ENCODE results near the gene SCG5.

- TF ChIP-seq EZH2 (IDR thresholded peaks at IDR 0.05; ENCODE audit: borderline replicate concordance, low read depth, low read length, severe bottlenecking), result no peak
- no peak for TF ChIP-seq CTCF (IDR thresholded peaks at IDR 0.05; ENCODE audit: extremely low read depth in 1 of 2, insufficient read depth in 1 of 2, low read depth in 1 of 2, low read length in 2 of 2)
- TF ChIP-seq POLR2A (IDR thresholded peaks at IDR 0.05; ENCODE audit: low read depth, low read length), result no peak
- TF ChIP-seq POLR2AphosphoS5 (IDR thresholded peaks at IDR 0.05; ENCODE audit: insufficient read depth, low read depth, low read length), result no peak
- TF ChIP-seq FOS (IDR thresholded peaks at IDR 0.05; ENCODE audit: borderline replicate concordance, insufficient read depth, low read length), result no peak
- no peak for TF ChIP-seq MYC (IDR thresholded peaks at IDR 0.05; ENCODE audit: low read depth, low read length)
- no peak for TF ChIP-seq JUN (IDR thresholded peaks at IDR 0.05; ENCODE audit: borderline replicate concordance, insufficient read depth, insufficient read length, low read depth)
- no peak for TF ChIP-seq MAX (IDR thresholded peaks at IDR 0.05; ENCODE audit: insufficient read depth, insufficient read length)
- TF ChIP-seq GATA2 (IDR thresholded peaks at IDR 0.05; ENCODE audit: insufficient read depth, insufficient read length, low read depth, low read length), result no peak
Measured at GRCh38 chr15:32701863-32702262, 60.4 kb downstream of the SCG5 start.
